ENCODE measurements around the gene CPHXL2. TPM values are rescaled to one million over a fixed set of nuclear protein-coding genes. Genes with fewer than 3 reads are reported as not detected.

The CPHXL2 gene
- total RNA-seq, 1 donor from 2014 or later = not detected

DNA sequence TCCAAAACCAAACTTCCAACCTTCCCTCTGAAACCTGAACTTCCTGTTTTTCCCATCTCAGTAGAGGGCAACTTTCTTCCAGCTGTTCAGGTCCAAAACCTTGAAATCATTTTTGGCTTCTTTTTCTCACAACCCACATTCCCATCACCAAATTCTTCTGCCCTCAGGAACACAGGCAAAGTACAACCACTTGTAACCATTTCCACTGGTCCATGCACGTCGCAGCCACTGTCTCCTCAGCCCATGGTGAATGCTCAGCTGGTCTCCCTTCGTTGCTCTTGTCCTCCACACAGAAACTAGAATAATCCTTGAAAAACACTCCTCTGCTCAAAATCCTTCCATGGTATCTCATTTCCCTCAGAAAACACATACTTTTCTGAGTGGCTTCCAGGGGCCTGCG, 50.0 kb downstream of the CPHXL2 start:
- Histone ChIP-seq H3K9me3 (no peaks in the 10 kb centered on the region), H3K4me3 (no peak overlapping the region), H3K27ac (no peak overlapping the region), H3K27me3 (no peaks in the 10 kb centered on the region), H3K36me3 (peaks cover 64% of the 10 kb centered on the region), H3K4me1 (peaks cover 23% of the 10 kb centered on the region)
- intact Hi-C loops (cut with DNase I) = no loop called here
- no peak for DNase-seq
- TF ChIP-seq, protein P1, sequence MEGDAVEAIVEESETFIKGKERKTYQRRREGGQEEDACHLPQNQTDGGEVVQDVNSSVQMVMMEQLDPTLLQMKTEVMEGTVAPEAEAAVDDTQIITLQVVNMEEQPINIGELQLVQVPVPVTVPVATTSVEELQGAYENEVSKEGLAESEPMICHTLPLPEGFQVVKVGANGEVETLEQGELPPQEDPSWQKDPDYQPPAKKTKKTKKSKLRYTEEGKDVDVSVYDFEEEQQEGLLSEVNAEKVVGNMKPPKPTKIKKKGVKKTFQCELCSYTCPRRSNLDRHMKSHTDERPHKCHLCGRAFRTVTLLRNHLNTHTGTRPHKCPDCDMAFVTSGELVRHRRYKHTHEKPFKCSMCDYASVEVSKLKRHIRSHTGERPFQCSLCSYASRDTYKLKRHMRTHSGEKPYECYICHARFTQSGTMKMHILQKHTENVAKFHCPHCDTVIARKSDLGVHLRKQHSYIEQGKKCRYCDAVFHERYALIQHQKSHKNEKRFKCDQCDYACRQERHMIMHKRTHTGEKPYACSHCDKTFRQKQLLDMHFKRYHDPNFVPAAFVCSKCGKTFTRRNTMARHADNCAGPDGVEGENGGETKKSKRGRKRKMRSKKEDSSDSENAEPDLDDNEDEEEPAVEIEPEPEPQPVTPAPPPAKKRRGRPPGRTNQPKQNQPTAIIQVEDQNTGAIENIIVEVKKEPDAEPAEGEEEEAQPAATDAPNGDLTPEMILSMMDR (IDR thresholded peaks at IDR 0.05) = no peak
- no peak for ATAC-seq

DNA sequence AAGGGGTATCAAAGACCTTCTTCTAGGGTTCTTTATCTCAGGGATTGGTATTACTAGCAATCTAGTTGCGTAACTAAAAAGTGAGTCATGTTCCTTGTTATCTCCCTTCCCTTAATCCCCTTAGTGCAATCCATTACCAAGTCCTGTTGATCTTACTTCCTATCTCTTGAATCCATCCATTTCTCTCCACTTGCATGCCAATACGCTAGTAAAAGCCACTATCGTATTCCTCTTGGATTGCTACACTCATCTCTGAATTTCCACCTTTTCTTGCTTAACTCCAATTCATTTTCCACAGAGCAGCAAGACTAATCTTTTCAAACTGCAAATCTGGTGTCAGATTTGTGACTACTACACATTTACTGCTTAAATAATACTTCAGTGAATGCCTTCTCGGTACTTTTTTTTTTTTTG, 51.9 kb downstream of the CPHXL2 start:
- no peak for DNase-seq
- Histone ChIP-seq H3K4me3 (no peak overlapping the region), H3K27me3 (no peaks in the 10 kb centered on the region), H3K4me1 (peaks cover 34% of the 10 kb centered on the region), H3K36me3 (peaks cover 48% of the 10 kb centered on the region), H3K27ac (no peak overlapping the region), H3K9me3 (no peaks in the 10 kb centered on the region)
- intact Hi-C loops (cut with DNase I) = no loop called here
- TF ChIP-seq, protein P1 (IDR thresholded peaks at IDR 0.05) = no peak
- no peak for ATAC-seq

DNA sequence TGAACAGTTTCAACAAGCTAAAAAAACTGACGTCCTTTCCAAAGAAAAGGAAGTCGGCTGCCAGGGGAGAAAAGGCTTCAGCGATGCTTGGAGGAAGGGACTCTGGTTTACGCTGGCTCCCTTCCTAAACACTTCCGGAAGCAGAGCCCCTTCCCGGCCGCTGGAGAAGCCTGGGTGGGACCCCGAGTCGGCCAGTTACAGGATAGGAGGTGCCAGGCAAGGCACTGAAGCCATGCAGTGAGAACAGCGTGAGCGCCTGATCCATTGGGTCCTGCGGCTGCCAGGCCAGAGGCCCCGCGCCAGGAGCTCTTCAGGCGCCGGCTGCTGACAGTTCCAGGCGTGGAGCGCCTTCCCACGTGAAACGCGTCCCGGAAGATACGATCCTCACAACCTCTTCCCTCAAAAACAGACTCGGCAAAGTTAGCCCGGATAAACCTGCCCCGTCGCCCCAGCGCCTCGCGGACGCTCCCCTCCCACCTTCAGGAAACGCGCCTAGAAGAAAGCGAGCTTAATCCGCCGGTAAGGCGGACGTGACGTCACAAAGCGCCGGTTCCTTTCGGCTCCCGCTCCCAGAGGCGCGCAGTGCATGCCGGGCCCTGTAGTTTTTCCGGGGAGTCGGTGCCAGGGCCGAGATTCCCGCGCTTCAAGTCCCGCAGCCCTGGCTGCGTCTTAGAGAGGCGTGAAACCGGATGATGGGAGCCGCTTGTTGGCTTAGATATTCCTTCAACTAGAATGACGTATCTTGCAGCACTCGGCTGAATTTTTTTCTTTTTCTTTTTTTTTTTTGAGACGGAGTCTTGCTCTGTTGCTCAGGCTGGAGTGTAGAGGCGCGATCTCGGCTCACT, 53.8 kb downstream of the CPHXL2 start, which contains the start of gene ADAT1:
Gene ADAT1 (minus strand): TSS at position 521 of the 845 bp plus-strand sequence. CDS start 2,482 bp downstream, outside the sequence.
- ATAC-seq (peak; percentile 97), DNase-seq (peak; percentile 99)
- TF ChIP-seq, protein P1 (IDR thresholded peaks at IDR 0.05) = no peak
- Histone ChIP-seq H3K4me1 (peaks cover 27% of the 10 kb centered on the region), H3K36me3 (peaks cover 48% of the 10 kb centered on the region), H3K27me3 (no peaks in the 10 kb centered on the region), H3K9me3 (no peaks in the 10 kb centered on the region), H3K27ac (peak within 1 kb of the TSS; percentile 94), H3K4me3 (peak within 1 kb of the TSS; percentile 66)
- intact Hi-C loops (cut with DNase I) = no loop called here

DNA sequence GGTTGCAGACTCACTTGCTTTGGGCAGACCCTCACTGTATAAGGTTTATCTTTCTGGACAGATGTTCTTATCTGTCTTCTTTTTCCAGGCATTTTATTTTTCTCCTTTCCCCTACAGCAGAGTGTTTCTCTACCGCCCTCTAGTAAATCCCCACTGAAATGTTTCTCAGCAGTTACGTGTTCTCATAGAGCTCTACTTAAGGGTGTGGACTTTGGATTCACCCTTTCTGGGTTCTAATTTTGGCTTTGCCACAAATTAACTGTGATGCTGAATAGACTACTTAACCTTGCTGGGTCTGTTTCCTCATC, 55.7 kb downstream of the CPHXL2 start:
- intact Hi-C loops (cut with DNase I) = no loop called here
- no peak for DNase-seq
- Histone ChIP-seq H3K27me3 (no peaks in the 10 kb centered on the region), H3K4me3 (no peak overlapping the region), H3K36me3 (peaks cover 48% of the 10 kb centered on the region), H3K4me1 (peaks cover 17% of the 10 kb centered on the region), H3K27ac (no peak overlapping the region), H3K9me3 (no peaks in the 10 kb centered on the region)
- TF ChIP-seq, protein P1 (IDR thresholded peaks at IDR 0.05) = peak; percentile 26
- ATAC-seq = no peak

DNA sequence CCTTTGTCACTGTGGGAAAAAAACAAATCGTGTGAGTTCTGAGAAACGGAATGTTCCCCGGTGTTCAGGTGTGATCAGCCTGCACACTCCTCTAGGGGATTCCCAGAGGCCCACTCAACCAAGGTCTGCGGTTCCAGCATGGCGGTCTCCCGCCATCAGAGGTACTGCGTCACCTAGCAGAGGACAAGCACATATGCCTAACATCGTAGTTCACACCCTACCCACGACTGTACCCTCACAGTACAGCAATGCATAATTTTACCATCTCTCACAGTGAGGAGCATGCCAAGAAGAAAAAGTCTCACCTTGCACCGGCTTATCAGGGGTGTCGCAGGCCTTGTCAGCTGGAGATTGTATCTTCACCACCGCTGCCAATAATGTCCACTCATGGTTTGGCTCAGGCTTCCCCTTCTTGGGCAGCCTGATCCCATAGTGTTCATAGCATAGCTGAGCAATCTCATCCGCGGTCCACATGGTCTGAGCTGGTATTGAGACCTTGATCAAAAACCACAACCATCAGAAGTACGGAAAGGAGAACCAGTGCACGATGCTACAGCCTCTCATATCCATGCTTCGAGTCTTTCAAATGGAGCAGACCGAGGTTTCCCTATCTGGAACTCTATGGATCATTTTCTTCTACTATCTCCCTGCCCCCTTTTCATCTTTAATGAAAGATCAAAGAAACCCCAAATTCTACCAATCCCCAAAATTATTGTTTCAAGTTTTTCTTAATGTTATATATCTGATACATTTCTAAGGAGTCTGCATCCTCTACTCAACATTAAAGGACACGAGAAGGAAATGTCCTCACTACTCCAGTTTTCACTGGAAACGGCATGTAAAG, 56.3 kb downstream of the CPHXL2 start:
- TF ChIP-seq, protein P1 (IDR thresholded peaks at IDR 0.05) = no peak
- Histone ChIP-seq H3K4me3 (no peak overlapping the region), H3K36me3 (peaks cover 48% of the 10 kb centered on the region), H3K4me1 (peaks cover 17% of the 10 kb centered on the region), H3K27ac (no peak overlapping the region), H3K9me3 (no peaks in the 10 kb centered on the region), H3K27me3 (no peaks in the 10 kb centered on the region)
- ATAC-seq (no peak), DNase-seq (no peak)
- intact Hi-C loops (cut with DNase I) = no loop called here

Measured in upper lobe of right lung (tissue), 1 donor.